Loucy (cell line): ENCODE data around the gene TLX2.

ENCODE experiments used
- H2AFZ ChIP-seq: fragments of 200-600 bp; sonication (generic); 2 replicates; pipeline ENCODE4 v1.6.0; 2016; ENCODE audit warnings: antibody characterized with exemption, mild to moderate bottlenecking, low read length, moderate library complexity
- H3F3A ChIP-seq: fragments of 200-600 bp; 2 replicates; pipeline ENCODE4 v1.6.0; 2016; ENCODE audit warnings: antibody characterized with exemption, low read depth, mild to moderate bottlenecking
- H3K27me3 ChIP-seq: fragments of 200-600 bp; sonication (generic); 2 replicates; pipeline ENCODE4 v1.6.1; 2014; ENCODE audit warnings: low read length, mild to moderate bottlenecking; ENCODE audit not compliant: insufficient read depth, poor library complexity, severe bottlenecking
- H3K36me3 ChIP-seq: fragments of 200-600 bp; sonication (generic); 2 replicates; pipeline ENCODE4 v1.6.1; 2016; ENCODE audit warnings: low read length; ENCODE audit not compliant: insufficient read depth
- H3K4me1 ChIP-seq: fragments of 200-600 bp; sonication (generic); 2 replicates; pipeline ENCODE4 v1.5.1; 2014; ENCODE audit warnings: low read length, mild to moderate bottlenecking; ENCODE audit not compliant: insufficient read depth, poor library complexity, severe bottlenecking
- H3K4me2 ChIP-seq: fragments of 200-600 bp; sonication (generic); 2 replicates; pipeline ENCODE4 v1.6.0; 2014; ENCODE audit warnings: antibody characterized with exemption, low read length, low read depth, mild to moderate bottlenecking; ENCODE audit not compliant: poor library complexity, severe bottlenecking
- H3K4me3 ChIP-seq: fragments of 200-600 bp; sonication (generic); 2 replicates; pipeline ENCODE4 v1.5.1; 2014; ENCODE audit warnings: low read length, mild to moderate bottlenecking, mixed read lengths; ENCODE audit not compliant: poor library complexity, severe bottlenecking
- H3K79me2 ChIP-seq: fragments of 200-600 bp; sonication (generic); 2 replicates; pipeline ENCODE4 v1.6.1; 2014; ENCODE audit warnings: low read length; ENCODE audit not compliant: insufficient read depth
- H3K9ac ChIP-seq: fragments of 200-600 bp; sonication (generic); 2 replicates; pipeline ENCODE4 v1.6.0; 2014; ENCODE audit warnings: mild to moderate bottlenecking, low read depth, low read length, moderate library complexity; ENCODE audit not compliant: poor library complexity, severe bottlenecking
- H3K9me2 ChIP-seq: fragments of 200-600 bp; sonication (generic); replicated peaks from 2 replicates; pipeline ENCODE4 v1.6.1; 2016; ENCODE audit warnings: low read depth, low read length, mixed read lengths
- H3K9me3 ChIP-seq: fragments of 200-600 bp; sonication (generic); 2 replicates; pipeline ENCODE4 v1.6.1; 2014; ENCODE audit warnings: mild to moderate bottlenecking, antibody characterized with exemption, low read length, low read depth; ENCODE audit not compliant: insufficient read depth
- H4K20me1 ChIP-seq: fragments of 200-600 bp; sonication (generic); 2 replicates; pipeline ENCODE4 v1.6.0; 2014; ENCODE audit warnings: antibody characterized with exemption, low read length, mild to moderate bottlenecking; ENCODE audit not compliant: insufficient read depth, poor library complexity, severe bottlenecking
- EZH2phosphoT487 ChIP-seq: fragments of 200-600 bp; IDR thresholded peaks from 2 replicates; pipeline ENCODE4 v1.6.1; 2018; ENCODE audit warnings: antibody characterized with exemption, mild to moderate bottlenecking, moderate library complexity, borderline replicate concordance
- TF ChIP-seq, protein P1 (sequence below): fragments of 200-600 bp; sonication (generic); conservative IDR thresholded peaks from 2 replicates; pipeline ENCODE4 v1.5.1; 2014; ENCODE audit warnings: mild to moderate bottlenecking, antibody characterized with exemption, low read length

Gene TLX2

DNA sequence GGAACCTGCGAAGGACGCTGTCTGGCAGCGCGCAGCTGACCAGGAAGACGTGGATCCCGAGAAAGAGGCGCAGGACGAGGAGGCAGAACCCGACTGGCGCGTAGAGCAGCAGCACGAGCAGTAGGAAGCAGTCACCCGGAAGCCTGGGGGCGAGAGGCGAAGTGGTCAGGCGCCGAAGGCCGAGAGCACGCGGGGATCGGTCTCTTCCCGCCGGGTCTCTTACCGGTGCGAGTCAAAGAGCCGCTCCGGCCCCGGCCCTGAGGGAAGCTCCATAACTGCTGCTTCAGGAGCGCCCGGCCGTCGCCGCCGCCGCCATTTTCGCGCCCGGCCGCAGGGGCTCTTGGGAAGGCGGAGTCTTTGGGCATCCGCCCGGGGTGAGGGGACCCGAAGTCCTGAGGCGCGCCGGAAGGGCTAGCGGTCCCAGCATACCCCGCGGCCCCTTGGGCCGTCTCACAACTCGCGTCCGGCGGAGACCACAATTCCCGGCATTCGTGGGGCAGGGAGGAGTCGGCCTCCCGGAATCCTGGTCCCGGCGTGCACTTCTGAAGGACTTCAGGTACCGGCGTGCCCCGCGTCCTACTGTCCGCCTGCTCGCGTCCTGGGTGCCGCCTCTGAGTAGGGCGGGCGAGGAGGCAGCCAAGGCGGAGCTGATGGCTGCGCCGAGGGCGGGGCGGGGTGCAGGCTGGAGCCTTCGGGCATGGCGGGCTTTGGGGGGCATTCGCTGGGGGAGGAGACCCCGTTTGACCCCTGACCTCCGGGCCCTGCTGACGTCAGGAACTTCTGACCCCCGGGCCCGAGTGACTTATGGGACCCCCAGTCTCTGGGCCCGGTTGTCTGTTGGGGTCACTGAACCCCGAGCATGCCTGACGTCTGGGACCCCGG, 15.3 kb downstream of the TLX2 start, which contains the start of the genes AUP1 and HTRA2:
AUP1 (minus strand) TSS at position 350 of the 882 bp plus-strand sequence; CDS start at position 273, 77 bp downstream.
HTRA2 (plus strand) TSS at position 577 of the 882 bp plus-strand sequence; CDS start at position 651, 74 bp downstream.
- Histone ChIP-seq H3K79me2 (peaks cover 53% of the 10 kb centered on the region), H3K36me3 (peaks cover 20% of the 10 kb centered on the region; the same call in 1 of the 2 replicates), H3F3A (0 out of 2 replicates have a peak, but pooled peaks cover 3% of the 10 kb centered on the region), H3K9me2 (no peaks in the 10 kb centered on the region), H3K4me2 (peak within 1 kb of the TSS; percentile 100), H2AFZ (peak within 1 kb of the TSS; percentile 92), H3K4me1 (peaks cover 35% of the 10 kb centered on the region), H3K4me3 (peak within 1 kb of the TSS; percentile 100), H3K9me3 (no peaks in the 10 kb centered on the region), H4K20me1 (peaks cover 22% of the 10 kb centered on the region), H3K27me3 (peaks cover 4% of the 10 kb centered on the region), H3K9ac (peak within 1 kb of the TSS; percentile 93)
- no peak for TF ChIP-seq EZH2phosphoT487
- TF ChIP-seq, protein P1, sequence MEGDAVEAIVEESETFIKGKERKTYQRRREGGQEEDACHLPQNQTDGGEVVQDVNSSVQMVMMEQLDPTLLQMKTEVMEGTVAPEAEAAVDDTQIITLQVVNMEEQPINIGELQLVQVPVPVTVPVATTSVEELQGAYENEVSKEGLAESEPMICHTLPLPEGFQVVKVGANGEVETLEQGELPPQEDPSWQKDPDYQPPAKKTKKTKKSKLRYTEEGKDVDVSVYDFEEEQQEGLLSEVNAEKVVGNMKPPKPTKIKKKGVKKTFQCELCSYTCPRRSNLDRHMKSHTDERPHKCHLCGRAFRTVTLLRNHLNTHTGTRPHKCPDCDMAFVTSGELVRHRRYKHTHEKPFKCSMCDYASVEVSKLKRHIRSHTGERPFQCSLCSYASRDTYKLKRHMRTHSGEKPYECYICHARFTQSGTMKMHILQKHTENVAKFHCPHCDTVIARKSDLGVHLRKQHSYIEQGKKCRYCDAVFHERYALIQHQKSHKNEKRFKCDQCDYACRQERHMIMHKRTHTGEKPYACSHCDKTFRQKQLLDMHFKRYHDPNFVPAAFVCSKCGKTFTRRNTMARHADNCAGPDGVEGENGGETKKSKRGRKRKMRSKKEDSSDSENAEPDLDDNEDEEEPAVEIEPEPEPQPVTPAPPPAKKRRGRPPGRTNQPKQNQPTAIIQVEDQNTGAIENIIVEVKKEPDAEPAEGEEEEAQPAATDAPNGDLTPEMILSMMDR, result no peak

DNA sequence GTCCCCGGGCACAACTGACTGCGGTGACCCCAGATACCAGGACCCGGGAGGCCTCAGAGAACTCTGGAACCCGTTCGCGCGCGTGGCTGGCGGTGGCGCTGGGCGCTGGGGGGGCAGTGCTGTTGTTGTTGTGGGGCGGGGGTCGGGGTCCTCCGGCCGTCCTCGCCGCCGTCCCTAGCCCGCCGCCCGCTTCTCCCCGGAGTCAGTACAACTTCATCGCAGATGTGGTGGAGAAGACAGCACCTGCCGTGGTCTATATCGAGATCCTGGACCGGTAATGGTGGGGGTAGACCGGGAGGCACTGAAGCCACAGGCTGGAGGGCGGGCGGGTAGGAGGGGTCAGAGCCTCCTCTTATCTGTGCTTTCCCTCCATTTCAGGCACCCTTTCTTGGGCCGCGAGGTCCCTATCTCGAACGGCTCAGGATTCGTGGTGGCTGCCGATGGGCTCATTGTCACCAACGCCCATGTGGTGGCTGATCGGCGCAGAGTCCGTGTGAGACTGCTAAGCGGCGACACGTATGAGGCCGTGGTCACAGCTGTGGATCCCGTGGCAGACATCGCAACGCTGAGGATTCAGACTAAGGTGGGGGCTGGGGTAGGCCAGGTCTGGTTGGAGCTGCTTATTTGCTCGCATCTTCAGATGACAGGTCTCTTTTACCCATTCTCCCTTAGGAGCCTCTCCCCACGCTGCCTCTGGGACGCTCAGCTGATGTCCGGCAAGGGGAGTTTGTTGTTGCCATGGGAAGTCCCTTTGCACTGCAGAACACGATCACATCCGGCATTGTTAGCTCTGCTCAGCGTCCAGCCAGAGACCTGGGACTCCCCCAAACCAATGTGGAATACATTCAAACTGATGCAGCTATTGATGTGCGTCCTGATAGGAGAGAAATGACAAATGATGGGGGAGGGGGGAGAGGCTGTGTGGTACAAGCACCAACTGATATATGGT, 16.3 kb downstream of the TLX2 start:
- H3K36me3 ChIP-seq, result peaks cover 20% of the 10 kb centered on the region; the same call in 1 of the 2 replicates
- H3F3A ChIP-seq, result 0 out of 2 replicates have a peak, but pooled peaks cover 3% of the 10 kb centered on the region
- no peaks in the 10 kb centered on the region for H3K9me3 ChIP-seq
- H4K20me1 ChIP-seq, result peaks cover 22% of the 10 kb centered on the region
- H3K4me3 ChIP-seq, result peak overlapping the region; percentile 100
- H3K9ac ChIP-seq, result peak overlapping the region; percentile 93
- no peak for TF ChIP-seq EZH2phosphoT487
- TF ChIP-seq, protein P1, result no peak
- H2AFZ ChIP-seq, result peak overlapping the region; percentile 92
- H3K27me3 ChIP-seq, result peaks cover 4% of the 10 kb centered on the region
- peaks cover 53% of the 10 kb centered on the region for H3K79me2 ChIP-seq
- no peaks in the 10 kb centered on the region for H3K9me2 ChIP-seq
- H3K4me1 ChIP-seq, result peaks cover 35% of the 10 kb centered on the region
- H3K4me2 ChIP-seq, result peak overlapping the region; percentile 100

DNA sequence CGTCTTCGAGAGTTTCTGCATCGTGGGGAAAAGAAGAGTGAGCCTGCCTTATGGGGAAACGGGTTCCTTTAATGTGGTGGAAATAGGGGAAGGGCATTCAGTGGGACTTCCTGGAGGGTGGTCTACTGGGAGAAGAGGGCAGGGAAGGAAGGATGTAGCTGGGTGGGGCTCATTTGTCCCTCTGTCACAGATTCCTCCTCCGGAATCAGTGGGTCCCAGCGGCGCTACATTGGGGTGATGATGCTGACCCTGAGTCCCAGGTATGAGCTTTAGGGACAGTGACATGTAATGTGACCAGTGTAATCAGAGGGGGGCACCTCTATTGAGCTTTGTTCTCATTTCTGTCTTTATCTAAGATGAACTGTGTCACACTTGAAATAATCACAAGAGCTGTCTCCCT, 17.4 kb downstream of the TLX2 start:
- Histone ChIP-seq H3F3A (0 out of 2 replicates have a peak, but pooled peaks cover 1% of the 10 kb centered on the region), H3K27me3 (peaks cover 4% of the 10 kb centered on the region), H3K36me3 (peaks cover 11% of the 10 kb centered on the region; the same call in 1 of the 2 replicates), H3K79me2 (peaks cover 52% of the 10 kb centered on the region), H3K9ac (peak overlapping the region; percentile 93), H4K20me1 (peaks cover 22% of the 10 kb centered on the region), H3K4me3 (peak overlapping the region; percentile 100), H2AFZ (no peak overlapping the region), H3K4me1 (peaks cover 35% of the 10 kb centered on the region), H3K9me2 (no peaks in the 10 kb centered on the region), H3K9me3 (no peaks in the 10 kb centered on the region), H3K4me2 (peak overlapping the region; percentile 100)
- TF ChIP-seq EZH2phosphoT487, result no peak
- TF ChIP-seq, protein P1, result no peak
